GDM1 (cell line): Measurements from ENCODE around the gene CCR3.
"Not testable (repeated sequence)": the region's sequence is repeated elsewhere in the genome, so short reads cannot be mapped to it uniquely, and the experiment has no call there.

Experiments used
- DNase-seq: peaks from one replicate; lab custom pipeline; 2025; lab: John Stamatoyannopoulos, UW

Gene CCR3

DNA sequence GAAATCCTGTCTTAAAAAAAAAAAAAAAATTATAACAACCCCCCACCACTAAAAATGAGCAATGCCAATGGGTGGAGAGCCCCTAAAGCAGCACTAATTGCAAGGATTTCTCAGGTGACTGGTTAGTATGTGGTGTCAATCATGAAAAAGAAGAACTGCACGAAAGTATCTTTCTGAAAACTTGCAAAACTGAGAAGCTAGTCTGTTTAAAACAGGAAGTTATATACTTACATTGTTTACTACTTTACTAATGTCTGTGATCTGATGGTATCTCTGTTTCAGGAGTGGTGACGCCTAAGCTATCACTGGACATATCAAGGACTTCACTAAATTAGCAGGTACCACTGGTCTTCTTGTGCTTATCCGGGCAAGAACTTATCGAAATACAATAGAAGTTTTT, at the start of gene CCR3:
Gene CCR3, plus strand, starts transcription at position 341 of the 400 bp plus-strand sequence. CDS start 22,699 bp downstream, outside the sequence.
- DNase-seq, result no peak

DNA sequence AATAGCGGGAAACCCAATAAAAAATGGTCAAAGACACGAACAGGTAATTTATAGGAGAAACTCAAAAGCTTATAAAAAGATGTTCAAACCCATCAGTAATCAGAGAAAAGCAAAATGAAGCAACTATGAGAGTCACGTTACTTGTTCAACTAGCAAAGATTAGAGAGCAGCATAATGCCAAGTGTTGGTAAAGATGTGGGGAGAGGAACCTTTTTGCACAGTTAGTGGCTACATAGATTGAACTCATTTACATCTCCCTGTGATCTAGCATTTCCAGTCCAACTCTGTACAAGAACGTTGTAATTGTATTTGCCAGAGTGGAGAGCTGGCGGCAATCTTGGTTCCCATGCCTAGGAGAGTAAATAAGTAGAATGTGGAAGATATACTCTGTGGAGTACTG, 49.3 kb upstream of the CCR3 start:
- no peak for DNase-seq

DNA sequence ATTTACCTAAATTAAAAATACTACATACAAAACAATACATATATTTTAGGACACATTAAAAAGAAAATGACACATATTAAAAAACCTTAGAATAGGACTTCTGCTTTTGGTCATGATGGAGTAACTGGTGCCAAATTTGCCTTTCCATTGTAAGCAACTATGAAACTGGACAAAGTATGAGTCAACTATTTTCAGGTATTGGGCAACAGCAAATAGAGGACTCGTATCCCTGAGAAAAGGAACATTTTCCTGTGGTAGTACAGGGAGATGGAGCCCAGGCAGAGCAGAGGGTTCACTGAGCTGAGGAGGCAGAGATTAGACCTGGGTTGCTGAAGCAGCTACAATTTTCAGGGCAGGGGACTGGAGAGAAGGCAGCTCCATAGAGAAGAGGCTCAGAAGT, 48.8 kb upstream of the CCR3 start:
- DNase-seq, result no peak

DNA sequence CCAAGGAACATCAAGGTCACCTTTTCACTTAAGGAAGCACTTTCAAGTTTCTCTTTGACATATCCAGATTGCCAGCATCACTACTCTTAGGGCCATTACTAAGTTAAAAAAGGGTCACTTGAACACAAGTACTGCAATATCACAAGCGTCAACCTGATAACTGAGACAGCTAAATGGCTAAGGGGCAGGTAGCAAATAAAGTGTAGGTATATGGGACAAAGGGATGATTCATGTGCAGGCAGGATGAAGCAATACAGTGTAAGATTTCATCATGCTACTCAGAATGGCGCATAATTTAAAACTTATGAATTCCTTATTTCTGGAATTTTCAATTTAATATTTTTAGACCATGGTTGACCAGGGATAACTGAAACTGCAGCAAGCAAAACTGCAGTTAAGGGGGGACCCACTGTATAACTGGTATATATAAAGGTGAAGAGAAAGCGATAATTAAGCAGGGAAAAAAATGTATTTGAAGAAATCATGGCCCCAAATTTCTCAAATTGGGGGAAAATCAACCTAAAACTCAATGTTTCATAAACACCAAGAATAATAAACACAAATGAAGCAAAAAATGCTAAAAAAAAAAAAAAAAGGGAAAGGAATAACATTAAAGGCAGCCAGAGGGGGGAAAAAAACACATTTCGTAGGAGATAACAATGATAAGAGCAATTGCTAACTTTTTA, 47.2 kb upstream of the CCR3 start:
- DNase-seq, result no peak

DNA sequence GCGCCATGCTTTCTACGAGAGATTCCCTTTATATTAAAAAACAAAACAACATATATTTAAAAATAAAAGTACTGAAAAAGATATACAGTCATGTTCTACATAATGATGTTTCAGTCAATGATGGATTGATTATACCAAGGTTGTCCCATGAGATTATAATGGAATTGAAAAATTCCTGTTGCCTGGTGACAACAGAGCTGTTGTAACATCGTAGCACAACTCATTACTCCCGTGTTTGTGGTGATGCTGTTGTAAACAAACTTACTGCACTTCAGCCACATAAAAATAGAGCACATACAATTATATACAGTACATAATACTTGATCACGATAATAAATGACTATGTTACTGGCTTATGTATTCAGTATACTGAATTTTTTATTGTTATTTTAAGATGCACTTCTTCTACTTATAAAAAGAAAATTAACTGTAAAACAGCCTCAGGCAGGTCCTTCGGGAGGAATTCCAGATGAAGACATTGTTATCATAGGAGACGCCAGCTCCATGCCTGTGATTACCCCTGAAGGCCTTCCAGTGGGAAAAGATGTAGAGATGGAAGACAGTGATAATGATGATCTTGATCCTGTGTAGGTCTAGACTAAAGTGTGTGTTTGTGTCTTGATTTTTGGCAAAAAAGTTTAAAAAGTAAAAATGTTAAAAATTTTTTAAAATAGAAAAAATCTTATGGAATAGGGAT, 45.9 kb upstream of the CCR3 start:
- DNase-seq, result no peak

DNA sequence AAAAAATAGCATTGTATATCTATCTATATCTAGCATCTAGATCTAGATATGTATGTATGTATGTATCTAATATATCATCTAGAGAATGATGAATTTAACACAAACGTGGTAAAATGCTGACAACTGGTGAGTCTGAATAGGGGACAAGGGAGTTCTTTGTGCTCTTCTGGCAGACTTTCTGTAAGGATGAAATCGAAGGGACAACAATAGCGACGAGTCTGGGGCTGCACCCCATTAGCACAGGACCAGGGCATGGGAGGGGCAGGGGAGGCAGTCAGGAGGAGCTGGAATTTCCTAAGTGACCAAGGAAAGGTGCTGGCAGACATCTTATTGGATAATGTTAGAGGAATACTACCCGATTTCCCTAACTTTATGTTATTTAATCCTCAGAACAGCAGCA, 42.0 kb upstream of the CCR3 start:
- no peak for DNase-seq

DNA sequence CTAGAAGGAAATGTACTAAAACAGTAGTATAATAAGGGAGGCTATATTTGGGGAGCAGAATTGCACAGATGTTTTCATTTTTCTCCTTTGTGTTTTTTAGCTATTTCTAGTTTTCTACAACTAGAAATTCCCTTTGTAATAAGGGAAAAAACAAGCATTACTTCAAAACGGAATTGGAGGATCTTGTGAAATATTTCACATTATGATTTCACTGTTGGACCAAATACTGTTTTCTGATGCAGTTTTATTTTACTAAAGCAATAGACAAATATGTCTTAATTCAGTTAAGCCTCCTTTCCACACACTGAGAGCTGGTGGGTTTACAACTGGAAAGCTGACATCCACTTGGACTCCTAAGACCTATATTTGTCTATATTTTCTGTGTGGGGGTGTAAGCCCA, 41.5 kb upstream of the CCR3 start:
- DNase-seq, result no peak

DNA sequence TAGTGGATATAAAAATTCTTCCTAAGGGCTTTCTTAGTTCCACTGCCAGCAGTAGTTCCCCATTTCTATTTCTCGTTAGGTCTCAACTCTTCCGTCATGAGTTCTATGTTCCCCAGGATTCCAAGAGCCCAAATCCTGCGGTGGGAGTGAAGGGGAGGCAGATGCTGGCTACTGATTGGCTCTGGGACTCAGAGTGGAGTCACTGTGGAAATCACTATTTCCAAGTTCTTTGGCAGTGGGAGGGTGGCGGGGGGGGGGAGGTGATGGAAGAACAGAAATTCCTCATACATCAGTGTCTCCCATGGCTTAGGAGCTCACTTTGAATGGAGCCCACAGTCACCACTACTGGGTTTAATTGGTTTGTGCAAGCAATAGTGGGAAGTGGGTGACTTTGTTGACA, 39.7 kb upstream of the CCR3 start:
- no peak for DNase-seq

DNA sequence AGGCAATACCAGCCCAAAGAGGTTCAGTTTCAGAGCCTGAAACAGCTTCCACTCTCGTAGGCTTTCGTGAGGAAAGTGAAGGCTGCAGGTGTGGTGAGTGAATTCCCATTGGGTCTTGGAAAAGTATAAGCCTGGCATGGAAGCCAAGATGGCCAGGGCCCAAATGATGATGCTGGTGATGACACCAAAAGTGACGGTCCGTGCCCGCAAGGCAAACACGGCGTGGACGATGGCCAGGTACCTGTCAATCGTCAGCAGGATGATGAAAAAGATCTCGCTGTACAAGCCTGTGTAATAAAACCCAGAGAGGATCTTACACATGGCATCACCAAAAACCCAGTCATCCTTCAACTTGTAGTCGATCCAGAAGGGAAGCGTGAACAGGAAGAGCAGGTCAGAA, 38.6 kb upstream of the CCR3 start:
- no peak for DNase-seq

DNA sequence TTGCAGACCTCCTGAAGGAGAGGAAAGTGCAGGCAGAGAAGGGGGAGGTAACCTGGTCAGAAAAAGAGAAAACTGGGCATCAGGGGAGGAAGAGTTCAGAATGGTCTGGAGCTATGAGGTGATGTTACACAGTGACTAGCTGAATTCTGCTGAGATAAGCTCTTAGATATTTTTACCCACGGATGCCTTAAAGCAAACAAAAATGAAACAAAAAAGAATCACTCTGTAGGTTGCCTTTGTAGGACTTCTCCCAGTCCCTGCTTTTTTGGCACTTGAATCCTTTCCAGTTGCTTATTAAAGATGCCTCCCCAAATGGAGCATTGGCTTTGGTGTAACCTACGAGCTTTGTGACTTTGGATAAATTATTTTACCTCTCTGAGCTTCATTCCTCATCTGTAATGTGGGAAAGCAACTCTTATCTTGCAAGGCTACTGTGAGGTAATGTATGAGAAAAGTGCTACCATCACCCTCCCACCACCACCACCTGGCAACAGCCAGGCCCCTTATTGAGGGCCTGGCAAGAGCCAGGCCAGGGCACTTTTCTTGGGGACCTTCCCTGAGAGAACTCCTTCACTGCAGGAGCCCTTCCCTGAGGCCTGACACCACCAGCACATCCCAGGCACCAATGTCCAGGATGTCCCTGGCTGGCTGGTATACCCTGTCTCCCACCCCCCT, 36.8 kb upstream of the CCR3 start:
- no peak for DNase-seq

DNA sequence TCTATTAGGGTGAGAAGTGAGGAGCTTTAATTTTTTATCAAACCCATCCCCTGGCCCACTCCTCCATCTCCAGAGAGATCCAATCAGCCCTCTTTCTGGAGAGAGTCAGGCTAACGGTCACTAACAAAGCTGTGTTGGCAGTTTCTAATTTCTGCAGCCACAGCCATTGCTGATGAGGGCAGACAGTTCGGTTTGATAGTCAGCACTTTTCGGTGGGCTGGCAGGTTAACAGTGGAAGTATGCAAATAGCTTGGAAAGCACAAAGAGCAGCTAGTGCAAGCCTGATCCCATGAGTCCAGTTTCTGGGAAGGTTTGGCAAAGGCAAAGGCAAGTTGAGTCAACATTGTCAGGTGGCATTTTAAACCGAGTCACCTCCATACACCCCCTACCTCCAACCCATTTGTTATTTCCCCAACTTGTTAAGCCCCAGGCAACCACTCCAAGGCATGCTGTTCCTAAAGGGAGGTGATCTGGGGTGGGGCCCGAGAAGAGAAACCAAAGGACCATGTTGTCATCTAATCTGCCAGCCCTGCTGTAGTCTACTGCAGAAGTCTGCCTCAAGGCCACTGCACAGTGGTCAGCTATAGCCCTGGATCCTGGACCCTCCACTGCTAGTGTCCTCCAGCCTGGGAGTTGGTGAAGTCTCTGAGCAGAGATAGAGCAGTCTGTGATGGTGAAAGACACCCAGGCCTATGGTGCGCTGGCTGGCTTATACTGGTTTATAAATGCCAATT, 35.8 kb upstream of the CCR3 start:
- no peak for DNase-seq

DNA sequence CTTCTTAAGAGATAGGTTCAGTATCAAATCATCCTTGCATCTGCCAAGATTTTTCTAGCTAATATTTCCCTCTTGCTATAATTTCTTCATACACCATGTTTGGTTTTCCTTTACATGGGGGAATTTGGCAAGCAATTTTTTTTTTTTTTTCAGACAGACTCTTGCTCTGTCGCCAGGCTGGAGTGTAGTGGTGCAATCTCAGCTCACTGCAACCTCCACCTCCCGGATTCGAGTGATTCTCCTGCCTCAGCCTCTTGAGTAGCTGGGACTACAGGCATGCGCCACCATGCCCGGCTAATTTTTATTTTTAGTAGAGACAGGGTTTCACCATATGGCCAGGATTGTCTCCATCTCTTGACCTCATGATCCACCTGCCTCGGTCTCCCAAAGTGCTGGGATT, 34.7 kb upstream of the CCR3 start:
- not testable (repeated sequence) for DNase-seq

DNA sequence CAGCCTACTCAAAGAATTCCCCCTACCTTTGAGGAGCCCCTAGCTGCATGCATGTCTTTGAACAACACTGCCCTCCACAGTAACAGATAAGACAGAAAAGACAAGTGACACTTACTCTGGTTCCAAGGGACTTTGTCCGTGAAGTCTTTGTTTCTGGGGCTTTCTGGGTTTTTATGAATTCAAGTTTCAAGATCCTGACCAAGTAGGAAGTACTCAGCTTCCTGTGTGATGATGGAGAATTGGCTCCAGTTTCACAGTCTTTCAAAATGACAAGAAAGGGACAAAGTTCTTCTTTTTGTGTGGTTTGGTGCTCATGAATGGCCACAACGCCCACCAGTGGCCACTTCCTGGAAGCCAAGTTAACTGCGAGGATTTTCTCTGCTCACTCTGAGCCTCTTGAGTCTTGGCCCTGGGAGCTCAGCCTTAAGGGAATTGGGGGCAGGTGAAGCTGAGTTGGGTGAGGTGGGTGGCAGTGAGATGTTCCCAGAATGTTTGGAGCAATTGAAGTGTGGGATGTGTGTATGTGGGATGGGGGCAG, 34.0 kb upstream of the CCR3 start, which contains the start of gene CCR1:
Gene CCR1, minus strand, starts transcription at position 147 of the 538 bp plus-strand sequence. CDS start 4,000 bp downstream, outside the sequence.
- peak; percentile 74 for DNase-seq

DNA sequence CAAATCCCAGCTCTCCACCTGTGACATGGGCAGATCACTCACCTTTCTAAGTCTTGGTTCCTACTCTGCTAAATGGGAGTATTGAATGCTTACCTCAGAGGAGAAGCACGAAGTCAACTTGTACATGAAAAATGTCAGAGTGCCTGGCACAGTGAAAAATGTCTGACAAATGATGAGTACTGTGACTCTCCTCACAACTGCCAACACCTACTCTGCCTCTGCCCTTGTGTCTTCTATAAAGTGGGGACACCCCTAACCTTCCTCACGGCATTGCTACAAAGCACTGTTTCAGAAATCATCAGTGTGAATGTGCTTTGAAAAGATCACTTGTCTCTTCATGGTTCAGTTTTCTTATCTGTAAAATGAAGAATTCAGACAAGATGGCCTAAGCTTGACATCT, 33.2 kb upstream of the CCR3 start:
- no peak for DNase-seq

DNA sequence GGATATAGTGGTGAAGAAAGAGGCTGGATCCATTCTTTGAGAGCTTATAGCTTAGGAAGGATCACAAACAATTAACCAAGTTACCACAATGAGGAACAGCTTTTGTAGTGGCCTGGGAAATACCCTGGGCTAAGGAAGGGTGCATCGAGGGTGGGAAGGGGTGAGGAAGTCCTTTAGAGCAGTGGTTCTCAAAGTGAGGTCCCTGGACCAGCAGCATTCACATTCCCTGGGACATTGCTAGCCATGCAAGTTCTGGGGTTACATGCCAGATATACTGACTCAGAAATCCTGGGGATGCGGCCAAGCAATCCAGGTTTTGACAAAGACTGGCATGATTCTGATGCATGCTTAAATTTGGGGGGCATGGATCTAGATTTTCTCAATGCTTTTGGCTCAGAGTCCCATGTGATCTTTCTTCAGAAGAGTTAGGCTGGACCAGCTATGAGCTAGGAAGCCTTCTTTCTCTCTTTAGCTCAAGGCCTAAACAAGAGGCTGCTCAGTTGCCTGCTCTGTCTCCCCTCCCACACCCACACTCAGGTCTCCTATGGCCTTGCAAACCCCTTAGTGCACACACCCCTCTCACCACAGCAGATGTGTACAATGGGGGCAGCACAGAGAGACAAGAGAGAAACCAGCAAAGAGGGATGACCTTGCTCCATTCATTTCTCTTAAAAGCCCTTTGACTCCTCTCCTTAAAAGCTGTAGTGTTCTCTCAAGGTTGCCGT, 32.4 kb upstream of the CCR3 start:
- no peak for DNase-seq

DNA sequence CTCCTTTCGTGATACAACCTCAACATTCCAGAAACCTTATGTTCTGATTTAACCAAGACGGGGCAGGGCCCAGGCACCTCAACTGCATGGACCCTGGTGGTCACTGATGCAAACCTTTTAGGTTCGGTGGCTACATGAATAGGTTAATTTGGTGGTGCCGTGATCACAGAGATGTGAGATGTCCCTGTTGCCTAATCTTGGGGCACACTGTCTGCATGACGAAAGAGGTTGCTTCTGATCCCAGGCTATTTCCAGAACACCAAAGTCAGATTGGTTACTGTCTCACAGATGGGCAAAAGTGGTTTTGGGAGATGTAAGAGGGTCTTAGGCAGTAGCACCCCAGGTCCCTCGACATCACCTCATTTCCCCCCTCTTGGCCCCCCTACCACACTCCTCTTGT, 30.2 kb upstream of the CCR3 start:
- DNase-seq, result no peak

DNA sequence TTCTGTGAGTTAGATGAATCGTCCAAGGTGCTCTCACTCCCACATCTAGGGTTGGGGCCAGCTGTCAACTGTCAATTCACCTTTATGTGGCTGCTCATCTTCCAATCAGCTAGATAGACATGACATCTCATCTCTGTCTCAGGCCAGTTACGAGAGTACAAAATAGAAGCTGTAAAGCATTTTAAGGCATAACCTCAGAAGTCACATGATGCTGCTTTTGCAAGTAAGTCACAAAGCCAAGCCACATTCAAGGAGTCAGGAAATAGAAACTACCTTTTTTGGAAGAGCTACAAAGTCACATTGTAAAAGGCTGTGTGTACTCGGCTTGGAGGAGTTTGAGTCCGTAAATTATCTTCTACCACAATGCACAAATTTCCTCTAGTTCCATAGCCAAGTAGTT, 29.1 kb upstream of the CCR3 start:
- peak; percentile 30 for DNase-seq

DNA sequence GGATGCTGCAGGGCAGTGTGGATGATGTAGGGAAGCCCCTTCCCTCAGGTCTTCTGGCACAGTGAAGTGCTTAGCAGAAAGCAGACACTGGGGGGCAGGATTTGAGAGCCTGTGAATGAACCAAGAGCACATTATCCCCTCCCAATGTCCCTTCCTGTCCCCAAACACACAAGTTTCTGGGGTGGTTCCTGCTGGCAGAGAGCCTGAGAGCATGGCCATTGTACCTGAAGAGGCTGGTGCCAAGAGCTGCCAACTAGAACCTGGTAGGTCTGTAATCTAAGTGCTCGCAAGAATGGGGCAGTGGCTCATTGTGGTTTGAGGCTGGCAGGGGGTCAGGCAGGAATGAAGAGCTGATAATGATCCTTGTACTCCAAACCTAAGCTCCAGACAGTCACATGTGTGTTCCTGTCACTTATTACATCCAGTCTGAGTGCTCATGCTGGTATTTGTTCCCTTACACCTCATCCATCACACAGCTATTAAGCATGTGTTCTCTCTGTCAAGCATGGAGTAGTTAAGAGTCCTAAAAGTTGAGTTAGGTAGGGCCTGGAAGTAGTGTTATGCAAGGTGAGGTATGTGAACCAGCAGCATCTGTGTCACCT, 27.4 kb upstream of the CCR3 start:
- DNase-seq, result peak; percentile 60

DNA sequence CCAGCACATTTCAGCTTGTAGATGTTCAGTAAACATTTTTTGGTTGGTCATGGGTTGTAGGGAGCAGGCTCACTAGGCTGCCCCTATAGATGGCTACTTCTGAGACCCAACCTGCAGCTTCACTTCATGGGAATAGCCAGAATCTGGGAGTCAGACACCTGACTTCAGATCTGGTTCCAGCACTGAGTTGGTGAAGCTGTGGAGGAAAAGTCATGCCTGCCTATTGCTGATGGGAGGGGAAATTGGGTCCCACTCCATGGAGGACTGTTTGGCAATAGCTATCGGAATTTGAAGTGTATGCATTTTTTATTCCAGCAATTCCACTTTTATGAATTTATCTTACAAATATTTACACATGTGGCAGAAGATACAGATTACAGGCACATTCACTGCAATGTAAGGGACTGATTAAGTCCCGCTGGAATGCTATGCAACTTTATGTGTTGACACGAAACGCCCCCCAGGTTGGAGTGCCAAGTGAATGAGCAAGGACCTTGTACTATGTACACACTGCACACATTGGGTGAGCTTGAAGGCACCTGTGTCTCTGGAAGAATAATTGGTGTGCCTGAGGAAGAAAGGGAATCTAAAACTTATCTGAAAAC, 26.3 kb upstream of the CCR3 start:
- no peak for DNase-seq

DNA sequence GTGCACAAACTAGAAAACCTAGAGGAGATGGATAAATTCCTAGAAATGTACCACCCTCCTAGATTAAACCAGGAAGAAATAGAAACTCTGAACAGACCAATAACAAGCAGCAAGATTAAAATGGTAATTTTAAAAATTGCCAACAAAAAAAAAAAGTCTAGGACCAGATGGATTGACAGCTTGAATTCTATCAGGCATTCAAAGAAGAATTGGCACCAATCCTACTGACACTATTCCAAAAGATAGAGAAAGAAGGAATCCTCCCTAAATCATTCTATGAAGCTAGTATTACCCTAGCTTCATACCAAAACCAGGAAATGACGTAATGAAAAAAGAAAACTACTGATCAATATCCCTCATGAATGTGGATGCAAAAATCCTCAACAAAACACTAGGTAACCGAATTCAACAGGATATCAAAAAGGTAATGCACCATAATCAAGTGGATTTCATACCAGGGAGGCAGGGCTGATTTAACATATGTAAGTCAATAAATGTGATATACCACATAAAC, 24.0 kb upstream of the CCR3 start:
- DNase-seq, result no peak
